ENCODE results near the gene ADAM29. TPM values are rescaled to one million over a fixed set of nuclear protein-coding genes. Genes with fewer than 3 reads are reported as not detected.

ADAM29 gene
- polyA plus RNA-seq, 3 donors = not detected

- Histone ChIP-seq H3K27me3 (ENCODE audit: control insufficient read depth in 2 of 2, insufficient read depth in 2 of 2, low read length in 2 of 2) (no peaks in the 10 kb centered on the region), H3K4me3 (replicated peaks in 1 of 3; ENCODE audit: low read depth in 2 of 3, low read length in 3 of 3) (no peak overlapping the region), H3K27ac (ENCODE audit: low read depth in 1 of 2, low read length in 2 of 2) (no peak overlapping the region), H3K79me2 (ENCODE audit: insufficient read depth, low read length) (no peaks in the 10 kb centered on the region), H3K4me2 (replicated peaks; ENCODE audit: extremely low read depth, low read length, poor library complexity, severe bottlenecking) (no peak overlapping the region), H3K9me3 (replicated peaks in 1 of 2; ENCODE audit: control insufficient read depth in 1 of 2, insufficient read depth in 1 of 2, low read length in 2 of 2) (peaks cover 25 to 27% of the 10 kb centered on the region in 2 donors), H3K9ac (ENCODE audit: insufficient read depth, low read length, poor library complexity, severe bottlenecking) (no peak overlapping the region), H3K4me1 (ENCODE audit: control insufficient read depth in 1 of 2, insufficient read depth in 2 of 2, low read length in 2 of 2) (no peaks in the 10 kb centered on the region), H2AFZ (ENCODE audit: insufficient read depth, low read depth, low read length, poor library complexity, severe bottlenecking) (no peak overlapping the region), H3K36me3 (replicated peaks in 1 of 2; ENCODE audit: control insufficient read depth in 1 of 2, insufficient read depth in 2 of 2, low read length in 2 of 2) (no peaks in the 10 kb centered on the region), H4K20me1 (ENCODE audit: insufficient read depth, low read length) (no peaks in the 10 kb centered on the region)
- Mint-ChIP-seq H3K9me3 (peaks cover 3 to 18% (median 10%) of the 10 kb centered on the region in 7 donors), H3K27ac (no peak overlapping the region), H3K27me3 (ENCODE audit: low read depth in 3 of 3) (no peaks in the 10 kb centered on the region), H3K4me3 (no peak overlapping the region), H3K4me1 (no peaks in the 10 kb centered on the region), H3K36me3 (no peaks in the 10 kb centered on the region)
- intact Hi-C loops (cut with micrococcal nuclease) = no loop called here
- DNase-seq = no peak
- no peak for TF ChIP-seq CTCF (IDR thresholded peaks at IDR 0.05)
- 85% methylated on average over 6 of the region's 8 CpGs for WGBS (ENCODE audit: insufficient coverage)
Measured at GRCh38 chr4:174989791-174990190, 71.6 kb downstream of the ADAM29 start.

- Histone ChIP-seq H3K36me3 (replicated peaks in 1 of 2; ENCODE audit: control insufficient read depth in 1 of 2, insufficient read depth in 2 of 2, low read length in 2 of 2) (no peaks in the 10 kb centered on the region), H3K79me2 (ENCODE audit: insufficient read depth, low read length) (no peaks in the 10 kb centered on the region), H4K20me1 (ENCODE audit: insufficient read depth, low read length) (no peaks in the 10 kb centered on the region), H3K4me2 (replicated peaks; ENCODE audit: extremely low read depth, low read length, poor library complexity, severe bottlenecking) (no peak overlapping the region), H3K27me3 (ENCODE audit: control insufficient read depth in 2 of 2, insufficient read depth in 2 of 2, low read length in 2 of 2) (no peaks in the 10 kb centered on the region), H3K4me3 (replicated peaks in 1 of 3; ENCODE audit: low read depth in 2 of 3, low read length in 3 of 3) (no peak overlapping the region), H2AFZ (ENCODE audit: insufficient read depth, low read depth, low read length, poor library complexity, severe bottlenecking) (no peak overlapping the region), H3K9ac (ENCODE audit: insufficient read depth, low read length, poor library complexity, severe bottlenecking) (no peak overlapping the region), H3K9me3 (replicated peaks in 1 of 2; ENCODE audit: control insufficient read depth in 1 of 2, insufficient read depth in 1 of 2, low read length in 2 of 2) (peaks cover 15% of the 10 kb centered on the region in 2 donors), H3K27ac (ENCODE audit: low read depth in 1 of 2, low read length in 2 of 2) (no peak overlapping the region), H3K4me1 (ENCODE audit: control insufficient read depth in 1 of 2, insufficient read depth in 2 of 2, low read length in 2 of 2) (no peaks in the 10 kb centered on the region)
- no CpG with 5 or more reads among the region's 1 CpG for WGBS (ENCODE audit: insufficient coverage)
- no peak overlapping the region for H3K27ac Mint-ChIP-seq
- DNase-seq = no peak
- no peaks in the 10 kb centered on the region for H3K27me3 Mint-ChIP-seq (ENCODE audit: low read depth in 3 of 3)
- no peaks in the 10 kb centered on the region for H3K36me3 Mint-ChIP-seq
- H3K9me3 Mint-ChIP-seq = peaks cover 2 to 8% (median 5%) of the 10 kb centered on the region in 7 donors
- TF ChIP-seq CTCF (IDR thresholded peaks at IDR 0.05) = no peak
- H3K4me3 Mint-ChIP-seq = no peak overlapping the region
- intact Hi-C loops (cut with micrococcal nuclease) = no loop called here
- H3K4me1 Mint-ChIP-seq = no peaks in the 10 kb centered on the region
Measured at GRCh38 chr4:174993916-174994315, 75.8 kb downstream of the ADAM29 start.
